AG04450 (cell line): ENCODE results near the gene WWOX. TPM values are rescaled to one million over a fixed set of nuclear protein-coding genes. Genes with fewer than 3 reads are reported as not detected.

Source experiments
- CTCF ChIA-PET: fragments of 300-600, 350-600 bp; formaldehyde crosslinking; extraction: SDS; loops from one replicate; lab custom pipeline; 2022; ENCODE audit warnings: antibody characterized with exemption, inconsistent platforms; lab: Charles Lee
- POLR2A ChIA-PET: fragments of 350-600 bp; formaldehyde crosslinking; extraction: SDS; loops from one replicate; lab custom pipeline; 2021; ENCODE audit warnings: antibody characterized with exemption, inconsistent platforms; lab: Yijun Ruan, JAX
- DNase-seq: peaks from one replicate; pipeline ENCODE4 v3.0.0-alpha.2; 2011; ENCODE audit warnings: low read depth, low spot score
- H3K27ac ChIP-seq: one replicate; pipeline ENCODE4 v1.5.1; 2012; ENCODE audit warnings: low read depth, low read length, control low read depth
- H3K27me3 ChIP-seq: one replicate; pipeline ENCODE4 v1.6.0; 2012; ENCODE audit warnings: low read length; ENCODE audit not compliant: control insufficient read depth, insufficient read depth
- H3K4me3 ChIP-seq: 2 replicates; pipeline ENCODE4 v1.5.1; 2011; ENCODE audit warnings: mild to moderate bottlenecking, low read depth, low read length, control low read depth
- H3K9me3 ChIP-seq: 2 replicates; pipeline ENCODE4 v1.5.1; 2012; ENCODE audit warnings: low read length; ENCODE audit not compliant: control insufficient read depth, insufficient read depth
- CTCF ChIP-seq: IDR thresholded peaks from 2 replicates; pipeline ENCODE4 v1.5.1; 2011; ENCODE audit warnings: low read depth, low read length, control low read depth, inconsistent platforms
- polyA plus RNA-seq: library from polyadenylated mRNA; depleted of rRNA; stranded (reverse); fragments of >200 nt; gene quantifications from 2 replicates; pipeline ENCODE4 v1.2.3, GENCODE V29; 2011

The WWOX gene
- polyA plus RNA-seq, 1 experiment, result 2.1 TPM

- no peak for TF ChIP-seq CTCF
- H3K4me3 ChIP-seq, result no peak overlapping the region
- POLR2A ChIA-PET, result no interaction called here
- CTCF ChIA-PET, result no interaction called here
- no peak for DNase-seq
- peaks cover 25% of the 10 kb centered on the region for H3K9me3 ChIP-seq
- H3K27ac ChIP-seq, result no peak overlapping the region
- no peaks in the 10 kb centered on the region for H3K27me3 ChIP-seq
These were observed 800.8 kb downstream of the WWOX start for GRCh38 chr16:78900044-78900811.

GRCh38 chr16:78900966-78901365, 801.5 kb downstream of the WWOX start:
- DNase-seq, result no peak
- H3K27ac ChIP-seq, result no peak overlapping the region
- H3K9me3 ChIP-seq, result peaks cover 32% of the 10 kb centered on the region
- no peak overlapping the region for H3K4me3 ChIP-seq
- ChIA-PET POLR2A (no interaction called here), CTCF (no interaction called here)
- no peaks in the 10 kb centered on the region for H3K27me3 ChIP-seq
- no peak for TF ChIP-seq CTCF

- TF ChIP-seq CTCF, result no peak
These were observed 802.9 kb downstream of the WWOX start for GRCh38 chr16:78902321-78902720.

GRCh38 chr16:78903237-78903636, 803.8 kb downstream of the WWOX start:
- Histone ChIP-seq H3K4me3 (no peak overlapping the region), H3K9me3 (peaks cover 49% of the 10 kb centered on the region), H3K27me3 (no peaks in the 10 kb centered on the region), H3K27ac (no peak overlapping the region)
- POLR2A ChIA-PET, result no interaction called here
- no peak for DNase-seq
- CTCF ChIA-PET, result no interaction called here
- no peak for TF ChIP-seq CTCF

More at GRCh38 chr16:78902321-78902720, 802.9 kb downstream of the WWOX start:
- no peak overlapping the region for H3K27ac ChIP-seq
- CTCF ChIA-PET, result no interaction called here
- no peak overlapping the region for H3K4me3 ChIP-seq
- DNase-seq, result no peak
- H3K9me3 ChIP-seq, result peaks cover 42% of the 10 kb centered on the region
- POLR2A ChIA-PET, result no interaction called here
- no peaks in the 10 kb centered on the region for H3K27me3 ChIP-seq

GRCh38 chr16:78903843-78904242, 804.4 kb downstream of the WWOX start:
- POLR2A ChIA-PET, result no interaction called here
- no peak for DNase-seq
- Histone ChIP-seq H3K9me3 (peaks cover 50% of the 10 kb centered on the region), H3K4me3 (no peak overlapping the region), H3K27me3 (no peaks in the 10 kb centered on the region), H3K27ac (no peak overlapping the region)
- CTCF ChIA-PET, result no interaction called here
- TF ChIP-seq CTCF, result no peak
